Retina (tissue), 1 donor: ENCODE data around the gene ALG1.
"Not testable (repeated sequence)": the region's sequence is repeated elsewhere in the genome, so short reads cannot be mapped to it uniquely, and the experiment has no call there.

ENCODE experiments used
- DNase-seq: peaks from one replicate; pipeline ENCODE4 v3.0.0-alpha.2; 2016

Gene ALG1

GRCh38 chr16:5103296-5104032, 31.8 kb downstream of the ALG1 start:
- DNase-seq, result not testable (repeated sequence)

GRCh38 chr16:5105039-5105438, 33.4 kb downstream of the ALG1 start:
- not testable (repeated sequence) for DNase-seq

- no peak for DNase-seq
Observed at GRCh38 chr16:5108505-5109158, 37.0 kb downstream of the ALG1 start.

GRCh38 chr16:5110933-5111332, 39.3 kb downstream of the ALG1 start:
- DNase-seq, result not testable (repeated sequence)

GRCh38 chr16:5116780-5117295, 45.2 kb downstream of the ALG1 start:
- DNase-seq, result not testable (repeated sequence)

- not testable (repeated sequence) for DNase-seq
Observed at GRCh38 chr16:5117300-5118087, 45.9 kb downstream of the ALG1 start.

GRCh38 chr16:5131467-5132004, 59.9 kb downstream of the ALG1 start:
- not testable (repeated sequence) for DNase-seq

- not testable (repeated sequence) for DNase-seq
Observed at GRCh38 chr16:5132915-5133600, 61.4 kb downstream of the ALG1 start.

- DNase-seq, result not testable (repeated sequence)
Observed at GRCh38 chr16:5134739-5135452, 63.3 kb downstream of the ALG1 start.
